Endothelial cell (in vitro differentiated cells): ENCODE measurements around the gene SSC5D. TPM values are rescaled to one million over a fixed set of nuclear protein-coding genes. Genes with fewer than 3 reads are reported as not detected.

Experiments
- DNase-seq: peaks from one replicate; pipeline ENCODE4 v3.0.0; 2021; ENCODE audit warnings: low spot score
- H3K27ac Mint-ChIP-seq: one replicate; pipeline ENCODE4 v1.8.0; 2021; ENCODE audit warnings: mixed read lengths, inconsistent platforms; ENCODE audit not compliant: unreplicated experiment
- H3K27me3 Mint-ChIP-seq: one replicate; pipeline ENCODE4 v1.8.0; 2021; ENCODE audit warnings: mild to moderate bottlenecking, moderate library complexity, mixed read lengths, inconsistent platforms; ENCODE audit not compliant: unreplicated experiment
- H3K36me3 Mint-ChIP-seq: one replicate; pipeline ENCODE4 v1.8.0; 2021; ENCODE audit warnings: mild to moderate bottlenecking, low read depth, mixed read lengths, inconsistent platforms; ENCODE audit not compliant: unreplicated experiment
- H3K4me1 Mint-ChIP-seq: one replicate; pipeline ENCODE4 v1.8.0; 2021; ENCODE audit warnings: mild to moderate bottlenecking, mixed read lengths, inconsistent platforms; ENCODE audit not compliant: unreplicated experiment
- H3K4me3 Mint-ChIP-seq: one replicate; pipeline ENCODE4 v1.8.0; 2021; ENCODE audit warnings: mild to moderate bottlenecking, mixed read lengths, inconsistent platforms; ENCODE audit not compliant: unreplicated experiment
- H3K9me3 Mint-ChIP-seq: one replicate; pipeline ENCODE4 v1.8.0; 2021; ENCODE audit warnings: mixed read lengths, inconsistent platforms; ENCODE audit not compliant: unreplicated experiment
- total RNA-seq: library from RNA; stranded (reverse); fragmentation: NEBNext Ultra II Directional; extraction: Animal tissue kit (Norgen Biotek cat#: 25700); gene quantifications from one replicate; pipeline ENCODE4 v1.2.1, GENCODE V29; 2021; ENCODE audit not compliant: unreplicated experiment
- TF ChIP-seq, protein P1 (sequence below): fragments of 200-600 bp; sonication (generic); IDR thresholded peaks from one replicate; pipeline ENCODE4 v1.5.0; 2021; ENCODE audit warnings: antibody characterized with exemption; ENCODE audit not compliant: unreplicated experiment

SSC5D gene
- total RNA-seq, 1 donor from 2014 or later, result 0.95 TPM

DNA sequence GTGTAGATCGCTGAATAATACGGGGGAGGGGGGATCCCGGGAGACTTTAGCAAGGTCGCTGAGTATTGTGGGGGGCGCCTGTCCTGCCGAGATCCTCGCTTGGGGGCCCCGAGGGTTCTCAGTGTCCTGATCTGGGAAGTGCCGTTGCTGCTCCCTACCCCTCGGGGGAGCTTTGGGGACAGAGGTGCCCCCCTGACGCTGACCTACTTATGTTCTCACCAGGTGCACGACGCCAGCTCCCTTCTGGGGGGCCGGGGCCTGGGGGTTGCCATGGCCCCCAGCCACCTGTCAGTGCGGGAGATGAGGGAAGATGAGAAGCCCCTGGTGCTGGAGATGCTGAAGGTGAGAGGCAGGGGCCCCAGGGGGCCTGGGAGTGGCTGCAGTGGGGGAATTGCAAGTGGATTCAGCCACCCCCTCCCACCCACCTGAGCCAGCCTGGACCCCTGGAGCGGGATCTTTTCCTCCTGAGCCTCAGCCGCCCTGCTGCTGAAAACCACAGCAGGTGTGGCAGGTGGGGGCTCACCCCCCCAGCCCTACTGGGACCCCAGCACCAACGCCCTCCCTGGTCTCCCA is 2.7 kb upstream of the SSC5D start:
- Mint-ChIP-seq H3K9me3 (no peaks in the 10 kb centered on the region), H3K27me3 (peaks cover 10% of the 10 kb centered on the region), H3K4me1 (peaks cover 13% of the 10 kb centered on the region), H3K4me3 (peak overlapping the region; percentile 91), H3K36me3 (peaks cover 4% of the 10 kb centered on the region), H3K27ac (peak overlapping the region; percentile 93)
- TF ChIP-seq, protein P1, sequence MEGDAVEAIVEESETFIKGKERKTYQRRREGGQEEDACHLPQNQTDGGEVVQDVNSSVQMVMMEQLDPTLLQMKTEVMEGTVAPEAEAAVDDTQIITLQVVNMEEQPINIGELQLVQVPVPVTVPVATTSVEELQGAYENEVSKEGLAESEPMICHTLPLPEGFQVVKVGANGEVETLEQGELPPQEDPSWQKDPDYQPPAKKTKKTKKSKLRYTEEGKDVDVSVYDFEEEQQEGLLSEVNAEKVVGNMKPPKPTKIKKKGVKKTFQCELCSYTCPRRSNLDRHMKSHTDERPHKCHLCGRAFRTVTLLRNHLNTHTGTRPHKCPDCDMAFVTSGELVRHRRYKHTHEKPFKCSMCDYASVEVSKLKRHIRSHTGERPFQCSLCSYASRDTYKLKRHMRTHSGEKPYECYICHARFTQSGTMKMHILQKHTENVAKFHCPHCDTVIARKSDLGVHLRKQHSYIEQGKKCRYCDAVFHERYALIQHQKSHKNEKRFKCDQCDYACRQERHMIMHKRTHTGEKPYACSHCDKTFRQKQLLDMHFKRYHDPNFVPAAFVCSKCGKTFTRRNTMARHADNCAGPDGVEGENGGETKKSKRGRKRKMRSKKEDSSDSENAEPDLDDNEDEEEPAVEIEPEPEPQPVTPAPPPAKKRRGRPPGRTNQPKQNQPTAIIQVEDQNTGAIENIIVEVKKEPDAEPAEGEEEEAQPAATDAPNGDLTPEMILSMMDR, result no peak
- no peak for DNase-seq

DNA sequence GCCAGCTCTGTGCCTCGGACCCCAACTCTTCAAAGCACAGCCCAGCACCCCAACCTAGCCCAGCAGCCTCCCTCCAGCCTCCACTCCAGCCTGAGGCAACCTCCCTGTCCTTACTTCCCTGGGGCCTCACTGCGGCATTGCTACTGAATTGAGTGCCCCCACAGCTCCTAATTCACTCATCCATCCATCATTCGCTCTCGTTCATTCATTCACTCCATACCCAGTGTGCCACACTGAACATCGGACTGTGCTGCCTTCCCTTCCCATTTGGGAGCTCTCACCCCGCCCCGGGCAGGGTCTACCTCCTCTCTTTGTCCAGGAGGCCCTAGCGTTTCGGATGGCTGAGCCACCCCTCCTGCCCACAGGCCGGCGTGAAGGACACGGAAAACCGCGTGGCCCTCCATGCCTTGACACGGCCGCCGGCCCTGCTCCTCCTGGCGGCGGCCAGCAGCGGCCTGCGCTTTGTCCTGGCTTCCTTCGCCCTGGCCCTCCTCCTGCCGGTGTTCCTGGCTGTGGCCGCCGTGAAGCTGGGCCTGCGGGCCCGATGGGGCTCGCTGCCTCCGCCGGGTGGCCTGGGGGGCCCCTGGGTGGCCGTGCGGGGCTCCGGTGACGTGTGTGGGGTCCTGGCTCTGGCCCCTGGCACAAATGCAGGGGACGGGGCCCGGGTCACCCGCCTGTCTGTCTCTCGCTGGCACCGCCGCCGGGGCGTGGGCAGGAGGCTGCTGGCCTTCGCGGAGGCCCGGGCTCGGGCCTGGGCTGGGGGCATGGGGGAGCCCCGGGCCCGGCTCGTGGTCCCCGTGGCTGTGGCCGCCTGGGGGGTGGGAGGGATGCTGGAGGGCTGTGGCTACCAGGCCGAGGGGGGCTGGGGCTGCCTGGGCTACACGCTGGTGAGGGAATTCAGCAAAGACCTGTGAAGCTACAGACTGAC is 1.9 kb upstream of the SSC5D start:
- H3K4me3 Mint-ChIP-seq, result peak overlapping the region; percentile 91
- H3K27ac Mint-ChIP-seq, result peak overlapping the region; percentile 93
- DNase-seq, result no peak
- H3K9me3 Mint-ChIP-seq, result no peaks in the 10 kb centered on the region
- H3K36me3 Mint-ChIP-seq, result peaks cover 4% of the 10 kb centered on the region
- H3K27me3 Mint-ChIP-seq, result peaks cover 7% of the 10 kb centered on the region
- TF ChIP-seq, protein P1, result no peak
- H3K4me1 Mint-ChIP-seq, result peaks cover 13% of the 10 kb centered on the region

DNA sequence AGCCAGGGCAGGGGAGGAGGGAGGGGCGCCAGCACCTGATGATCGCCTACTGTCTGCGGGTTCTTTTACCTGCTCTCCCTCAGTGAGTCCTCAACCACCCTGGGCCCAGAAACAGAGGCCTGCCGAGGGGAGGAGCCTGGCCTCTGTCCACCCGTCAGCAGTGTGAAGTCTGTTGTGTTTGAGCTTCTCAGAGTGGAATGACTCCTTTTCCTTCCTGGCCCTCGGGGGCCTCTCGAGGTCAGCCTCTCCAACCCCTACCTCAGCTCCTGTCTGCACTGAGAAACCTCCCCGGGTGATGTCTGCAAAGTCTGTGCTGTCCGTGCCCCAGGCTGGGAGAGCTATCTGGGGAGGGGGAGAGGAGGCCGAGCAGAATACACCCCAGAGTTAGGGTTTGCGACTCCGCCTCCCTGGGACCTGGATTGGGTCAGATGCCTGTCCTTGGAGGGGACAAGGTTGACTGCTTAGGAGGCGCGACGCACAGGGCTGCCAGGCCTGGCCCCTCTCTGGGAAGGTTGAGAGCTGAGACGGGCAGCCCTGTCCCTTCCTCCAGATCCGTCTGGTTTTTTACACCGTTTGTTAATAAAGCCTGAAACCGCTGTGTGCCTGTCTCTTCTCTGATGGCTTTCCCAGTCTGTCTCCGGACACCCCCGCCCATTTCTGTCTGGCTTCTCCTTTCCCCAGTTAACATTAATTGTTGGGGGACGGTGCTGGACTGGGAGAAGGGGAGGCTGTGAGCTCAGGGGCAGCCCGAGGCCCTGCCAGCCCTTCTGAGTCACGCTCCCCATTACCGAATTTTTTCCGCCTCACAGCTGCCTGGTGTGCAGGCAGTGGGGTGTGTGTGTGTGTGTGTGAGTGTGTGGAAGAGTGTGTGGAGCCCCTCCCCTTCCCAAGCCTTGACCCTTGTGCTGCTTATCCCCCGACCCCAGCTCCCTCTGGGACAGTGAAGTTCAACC is 989 bp upstream of the SSC5D start:
- H3K9me3 Mint-ChIP-seq, result no peaks in the 10 kb centered on the region
- H3K36me3 Mint-ChIP-seq, result peaks cover 4% of the 10 kb centered on the region
- H3K4me3 Mint-ChIP-seq, result peak overlapping the region; percentile 26
- peak overlapping the region; percentile 48 for H3K27ac Mint-ChIP-seq
- H3K4me1 Mint-ChIP-seq, result peaks cover 13% of the 10 kb centered on the region
- DNase-seq, result no peak
- H3K27me3 Mint-ChIP-seq, result peaks cover 7% of the 10 kb centered on the region
- TF ChIP-seq, protein P1, result no peak

DNA sequence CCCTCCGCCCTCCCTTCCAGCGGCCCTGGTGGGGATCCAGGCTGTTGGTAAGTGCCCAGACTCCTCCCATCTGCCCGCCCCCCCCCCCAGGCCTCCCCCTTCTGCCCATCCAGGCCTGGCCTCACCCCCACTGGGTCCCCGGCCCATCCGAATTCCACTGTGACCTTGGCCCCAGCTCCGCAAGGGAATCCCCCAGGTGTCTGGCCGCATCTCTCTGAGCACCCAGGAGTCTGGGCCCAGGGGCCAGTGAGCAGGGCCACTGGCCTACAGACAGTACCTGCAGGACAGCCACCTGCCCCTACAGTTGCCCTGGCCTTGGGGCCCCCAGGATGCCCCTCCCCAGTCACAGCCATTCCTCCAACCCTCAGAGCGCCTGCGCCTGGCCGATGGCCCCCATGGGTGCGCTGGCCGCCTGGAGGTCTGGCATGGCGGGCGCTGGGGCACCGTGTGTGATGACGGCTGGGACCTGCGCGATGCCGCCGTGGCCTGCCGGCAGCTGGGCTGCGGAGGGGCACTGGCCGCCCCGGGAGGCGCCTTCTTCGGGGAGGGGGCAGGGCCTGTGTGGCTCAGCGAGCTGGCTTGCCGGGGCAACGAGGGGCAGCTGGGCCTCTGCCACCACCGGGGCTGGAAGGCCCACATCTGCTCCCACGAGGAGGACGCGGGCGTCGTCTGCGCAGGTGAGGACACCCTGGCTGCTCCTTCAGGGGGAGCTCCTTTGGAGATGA is 912 bp downstream of the SSC5D start:
- DNase-seq, result no peak
- TF ChIP-seq, protein P1, result no peak
- Mint-ChIP-seq H3K4me1 (peaks cover 13% of the 10 kb centered on the region), H3K9me3 (no peaks in the 10 kb centered on the region), H3K4me3 (no peak overlapping the region), H3K27me3 (peaks cover 7% of the 10 kb centered on the region), H3K27ac (no peak overlapping the region), H3K36me3 (peaks cover 4% of the 10 kb centered on the region)
